NCI-H345 treated with DMSO at 0.1 percent for 48 hours (cell line): ENCODE measurements around the gene ETDA.
"Not testable (repeated sequence)": the region's sequence is repeated elsewhere in the genome, so short reads cannot be mapped to it uniquely, and the experiment has no call there.

Source experiments
- DNase-seq: peaks from one replicate; lab custom pipeline; 2025; ENCODE audit not compliant: unreplicated experiment; lab: John Stamatoyannopoulos, UW

The ETDA gene

DNA sequence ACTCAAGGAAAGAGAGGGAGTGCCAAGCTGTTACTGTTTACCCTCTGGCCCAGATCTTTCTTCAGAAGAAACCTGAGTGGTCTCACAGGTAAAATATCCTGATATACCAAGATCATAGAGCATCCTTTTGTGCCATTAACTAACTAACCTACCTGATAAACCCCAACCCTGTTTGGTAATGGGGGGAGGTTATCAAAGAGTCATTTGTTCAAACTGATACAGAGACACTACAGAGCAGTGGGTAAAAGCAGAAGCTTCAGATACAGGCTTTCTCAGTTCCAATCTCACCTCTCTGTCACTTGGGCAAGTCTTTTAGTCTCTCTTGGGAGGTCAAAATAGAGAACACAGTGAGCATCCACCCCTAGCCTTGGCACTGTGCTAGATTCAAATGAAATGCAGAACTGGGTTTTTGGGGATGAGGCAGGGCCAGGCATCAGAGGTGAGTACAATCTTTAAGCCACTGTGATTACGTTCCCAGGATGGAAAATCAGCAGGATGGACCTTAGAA, at the start of gene ETDA:
ETDA (plus strand) TSS at position 51 of the 508 bp plus-strand sequence. CDS start 1,216 bp downstream, outside the sequence.
- DNase-seq, result not testable (repeated sequence)

DNA sequence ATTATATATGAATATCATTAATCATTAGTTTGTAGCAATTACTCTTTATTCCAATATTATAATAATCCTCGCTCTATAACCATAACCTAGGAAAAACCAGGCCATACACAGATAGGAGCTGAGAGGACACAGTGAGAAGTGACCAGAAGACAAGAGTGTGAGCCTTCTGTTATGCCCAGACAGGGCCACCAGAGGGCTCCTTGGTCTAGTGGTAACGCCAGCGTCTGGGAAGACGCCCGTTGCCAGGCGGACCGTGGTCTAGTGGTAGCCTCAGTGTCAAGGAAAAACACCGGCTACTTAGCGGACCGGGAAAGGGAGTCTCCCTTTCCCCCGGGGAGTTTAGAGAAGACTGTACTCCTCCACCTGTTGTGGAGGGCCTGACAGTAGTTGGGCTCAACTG, 45.4 kb upstream of the ETDA start:
- not testable (repeated sequence) for DNase-seq

DNA sequence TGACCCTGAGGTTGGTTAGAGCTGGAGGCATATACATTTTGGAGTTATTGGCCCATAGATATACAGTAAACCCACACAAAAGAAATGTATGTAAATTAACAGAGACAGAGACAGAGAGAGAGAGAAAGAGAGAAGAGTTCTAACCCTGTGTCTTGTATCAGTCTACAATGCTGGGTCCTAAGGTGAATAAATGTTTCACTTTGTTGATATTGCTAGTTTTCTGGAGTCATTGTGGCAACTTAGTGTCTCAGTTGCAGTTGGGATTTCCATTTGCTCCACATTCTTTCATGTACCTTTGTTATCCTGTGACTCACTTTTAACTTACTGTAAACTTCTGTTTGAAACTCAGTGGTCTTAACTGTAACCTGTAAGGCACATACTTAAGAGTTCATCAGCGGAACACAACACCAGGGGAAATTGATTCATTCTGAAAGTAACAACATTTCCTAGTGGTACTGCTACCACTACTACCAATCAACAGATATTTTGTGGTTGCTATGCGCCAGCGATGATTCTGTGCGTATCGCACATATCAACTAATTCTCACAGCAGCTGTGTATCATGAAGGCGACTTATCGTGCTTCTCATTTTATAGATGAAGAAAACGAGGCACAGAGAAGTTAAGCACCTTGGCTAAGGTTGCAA, 38.5 kb upstream of the ETDA start:
- no peak for DNase-seq

DNA sequence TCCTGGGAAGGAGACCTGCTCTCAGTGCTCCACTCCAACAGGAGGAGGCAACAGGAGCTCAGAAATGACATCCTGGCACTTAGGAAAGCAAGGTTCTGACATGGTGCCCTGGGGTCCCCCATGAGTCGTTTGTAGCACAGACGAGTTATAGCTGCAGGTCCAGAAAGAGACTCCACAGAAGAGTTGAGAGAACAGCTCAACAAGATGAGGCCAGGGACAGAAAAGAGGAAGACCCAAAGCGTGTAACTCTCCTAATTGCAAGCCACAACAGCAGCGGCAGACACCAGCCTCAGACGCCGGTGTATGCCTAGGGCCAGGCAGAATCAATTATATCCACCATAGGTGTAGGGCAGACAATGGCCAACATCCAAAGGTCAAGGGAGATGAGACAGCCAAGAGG, 5.9 kb upstream of the ETDA start:
- not testable (repeated sequence) for DNase-seq

DNA sequence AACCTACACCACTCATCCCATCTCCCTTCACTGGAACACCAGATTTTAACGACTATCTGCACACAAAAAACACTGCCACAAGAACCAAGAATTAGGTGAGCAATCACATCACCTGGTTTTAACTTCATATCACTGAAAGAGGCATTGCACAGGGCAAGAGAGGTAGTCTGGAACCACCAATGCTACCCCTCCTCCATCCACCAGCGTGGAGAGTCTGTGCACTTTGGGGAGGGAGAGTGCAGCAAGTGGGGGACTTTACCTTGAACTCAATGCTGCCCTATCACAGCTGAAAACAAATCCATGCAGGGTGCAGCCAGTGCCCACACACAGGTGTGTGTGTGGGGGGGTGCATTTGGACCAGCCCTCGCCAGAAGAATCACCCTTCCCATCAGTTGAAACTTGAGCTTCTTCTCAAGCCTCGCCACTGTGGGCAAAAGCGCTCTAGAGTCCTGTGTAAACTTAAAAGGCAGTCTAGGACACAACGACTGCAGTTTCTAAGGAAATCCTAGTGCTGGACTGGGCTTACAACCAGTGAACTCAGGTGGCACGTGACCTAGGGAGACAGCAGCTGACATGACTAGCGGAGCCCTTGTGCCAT, 4.3 kb downstream of the ETDA start:
- DNase-seq, result not testable (repeated sequence)

DNA sequence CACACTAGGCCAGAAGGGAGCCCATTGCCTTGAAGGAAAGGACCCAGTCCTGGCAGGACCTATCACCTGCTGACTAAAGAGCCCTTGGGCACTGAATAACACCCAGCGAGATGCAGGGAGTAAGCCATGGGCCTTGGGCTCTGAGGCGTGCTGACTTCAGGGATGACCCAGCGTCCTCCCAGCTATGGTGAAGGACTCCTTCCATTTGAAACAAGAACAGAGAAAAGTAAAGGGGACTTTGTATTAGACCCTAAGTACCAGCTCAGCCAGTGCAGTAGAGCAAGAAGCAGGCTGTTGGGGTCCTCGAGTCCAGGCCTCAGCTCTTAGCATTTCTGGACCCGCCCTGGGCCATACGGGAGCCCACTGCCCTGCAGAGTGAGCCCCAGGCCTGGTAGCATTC, 5.1 kb downstream of the ETDA start:
- DNase-seq, result no peak

DNA sequence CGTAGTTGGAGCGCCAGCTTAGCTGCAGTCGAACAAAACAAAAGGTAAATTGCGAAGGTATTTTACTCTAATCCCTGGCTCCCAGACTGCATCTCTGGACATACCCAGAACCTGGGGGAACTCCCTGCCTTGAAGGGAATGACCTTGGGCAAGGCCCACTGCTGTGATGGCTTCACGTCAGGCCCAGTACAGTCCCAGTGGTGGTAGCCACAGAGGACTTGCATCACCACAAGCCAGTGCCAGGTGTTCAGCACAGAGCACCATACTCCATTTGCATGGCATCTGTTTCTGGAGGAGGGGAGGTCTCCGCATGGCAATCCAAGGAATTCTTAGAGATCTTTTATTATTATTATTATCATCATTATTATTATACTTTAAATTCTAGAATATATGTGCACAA, 5.6 kb downstream of the ETDA start:
- DNase-seq, result no peak

DNA sequence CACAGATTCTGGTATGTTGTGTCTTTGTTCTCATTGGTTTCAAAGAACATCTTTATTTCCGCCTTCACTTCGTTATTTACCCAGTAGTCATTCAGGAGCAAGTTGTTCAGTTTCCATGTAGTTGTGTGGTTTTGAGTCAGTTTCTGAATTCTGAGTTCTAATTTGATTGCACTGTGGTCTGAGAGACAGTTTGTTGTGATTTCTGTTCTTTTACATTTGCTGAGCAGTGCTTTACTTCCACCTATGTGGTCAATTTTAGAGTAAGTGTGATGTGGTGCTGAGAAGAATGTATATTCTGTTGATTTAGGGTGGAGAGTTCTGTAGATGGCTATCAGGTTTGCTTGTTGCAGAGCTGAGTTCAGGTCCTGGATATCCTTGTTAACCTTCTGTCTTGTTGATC, 9.1 kb downstream of the ETDA start:
- DNase-seq, result not testable (repeated sequence)

DNA sequence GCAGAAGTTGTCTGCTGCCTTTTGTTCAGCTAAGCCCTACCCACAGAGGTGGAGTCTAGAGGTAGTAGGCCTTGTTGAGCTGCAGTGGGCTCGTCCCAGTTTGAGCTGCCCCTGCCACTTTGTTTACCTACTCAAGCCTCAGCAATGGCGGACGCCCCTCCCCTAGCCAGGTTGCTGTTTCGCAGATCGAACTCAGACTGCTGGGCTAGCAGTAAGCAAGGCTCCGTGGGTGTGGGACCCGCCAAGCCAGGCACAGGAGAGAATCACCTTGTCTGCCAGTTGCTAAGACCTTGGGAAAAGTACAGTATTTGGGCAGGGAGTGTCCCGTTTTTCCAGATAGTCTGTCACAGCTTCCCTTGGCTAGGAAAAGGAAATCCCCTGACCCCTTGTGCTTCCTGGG, 11.5 kb downstream of the ETDA start:
- not testable (repeated sequence) for DNase-seq

DNA sequence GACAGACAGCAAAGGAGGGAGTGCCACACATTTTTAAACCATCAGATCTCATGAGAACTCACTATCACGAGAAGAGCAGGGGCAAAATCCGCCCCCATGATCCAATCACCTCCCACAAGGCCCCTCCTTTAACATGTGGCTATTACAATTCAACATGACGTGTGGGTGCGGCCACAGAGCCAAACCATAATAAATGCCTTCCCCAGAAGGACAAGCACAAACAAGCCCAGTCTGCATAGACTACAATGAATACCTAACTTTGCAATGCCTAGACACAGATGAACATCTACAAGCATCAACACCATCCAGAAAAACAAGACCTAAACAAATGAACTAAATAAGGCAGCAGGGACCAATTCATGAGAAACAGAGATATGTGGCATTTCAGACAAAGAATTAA, 12.3 kb downstream of the ETDA start:
- no peak for DNase-seq

DNA sequence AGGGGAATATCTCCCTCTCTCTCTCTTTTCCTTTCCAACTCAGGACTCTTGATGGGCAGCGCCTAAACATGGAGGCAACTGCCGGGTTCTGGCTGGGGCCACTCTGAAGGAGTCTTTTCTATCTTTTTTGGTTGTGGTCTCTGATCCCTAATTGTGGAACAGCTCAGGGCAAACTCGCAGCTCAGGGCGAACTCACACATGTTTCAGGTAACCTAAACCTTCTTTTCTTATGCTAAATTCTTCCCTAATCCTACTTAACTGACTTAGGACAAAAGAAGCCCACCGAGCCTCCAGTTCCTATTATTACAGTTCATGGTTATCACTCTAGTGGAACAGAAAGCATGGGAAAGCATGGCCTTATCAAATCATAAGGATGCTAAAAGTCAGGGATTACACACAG, 21.3 kb downstream of the ETDA start:
- DNase-seq, result no peak

DNA sequence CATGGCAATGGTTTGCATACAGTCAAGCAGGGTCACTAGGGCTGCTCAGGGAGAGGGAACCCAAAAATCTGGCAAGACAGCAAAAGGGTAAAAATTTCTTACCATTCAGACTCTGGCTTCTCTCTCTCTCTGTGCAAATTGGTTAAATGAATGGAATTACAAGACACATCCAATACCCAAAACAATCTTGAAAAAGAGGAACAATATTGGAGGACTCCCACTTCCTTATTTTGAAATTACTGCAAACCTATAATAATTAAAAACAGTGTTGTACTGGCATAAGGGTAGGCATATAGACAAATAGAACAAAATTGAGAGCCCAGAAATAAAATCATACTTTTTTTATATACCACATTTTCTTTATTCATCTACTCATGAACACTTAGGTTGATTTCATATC, 24.1 kb downstream of the ETDA start:
- DNase-seq, result no peak

DNA sequence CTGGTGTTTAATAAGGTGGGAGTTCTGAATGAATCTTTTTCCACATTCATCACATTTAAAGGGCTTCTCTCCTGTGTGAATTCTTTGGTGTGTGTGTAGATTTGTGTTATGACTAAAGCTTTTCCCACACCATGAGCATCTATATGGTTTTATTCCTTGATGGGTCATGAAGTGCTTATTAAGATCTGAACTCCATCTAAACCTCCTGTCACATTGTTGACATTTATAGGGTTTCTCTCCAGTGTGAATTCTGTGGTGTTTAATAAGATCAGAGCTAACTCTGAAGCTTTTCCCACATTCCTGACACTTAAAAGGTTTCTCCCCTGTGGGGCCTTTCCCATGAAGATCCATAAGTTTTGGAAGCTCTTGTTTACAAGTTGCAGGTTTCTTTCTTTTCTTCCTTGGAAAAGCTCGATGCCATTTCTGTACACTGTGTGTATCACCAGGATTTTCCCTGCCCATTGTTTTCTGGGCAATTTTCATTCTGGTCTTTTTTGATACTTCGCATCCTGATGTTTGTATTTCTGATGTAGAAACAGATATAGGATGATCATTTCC, 35.5 kb downstream of the ETDA start:
- no peak for DNase-seq

DNA sequence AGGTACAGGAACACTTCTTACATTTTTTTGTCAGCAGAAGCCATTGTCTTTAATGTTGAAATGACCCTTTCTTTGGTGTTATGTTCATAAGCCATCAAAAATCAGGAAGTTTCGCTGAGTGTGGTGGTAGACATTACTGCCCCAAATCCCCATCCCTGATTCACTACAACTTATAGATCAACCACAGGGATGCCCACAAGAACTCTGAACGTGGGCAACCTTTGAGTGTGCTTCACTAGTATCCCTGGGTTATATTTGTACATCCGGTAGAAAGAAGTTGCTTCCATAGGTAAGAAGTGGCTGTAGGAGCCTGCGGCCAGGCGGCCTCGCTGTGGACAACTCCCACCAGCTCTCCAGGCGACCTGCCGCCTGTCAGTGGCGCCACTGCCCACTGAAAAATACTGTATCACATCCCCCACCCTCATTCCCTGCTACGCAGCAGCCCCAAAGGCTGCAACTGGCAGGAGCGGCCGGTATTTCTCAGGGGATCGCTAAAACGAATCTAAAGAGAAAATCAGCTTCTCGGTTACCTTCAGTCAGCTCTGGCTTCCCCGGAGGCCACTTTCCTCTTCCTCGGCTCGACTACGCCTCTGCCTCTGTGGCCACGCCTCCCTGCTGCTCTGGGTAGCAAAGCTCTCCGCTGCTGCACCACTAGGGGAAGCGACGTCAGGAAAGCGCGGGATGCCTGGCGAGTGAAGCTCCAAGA, 43.5 kb downstream of the ETDA start:
- DNase-seq, result no peak

DNA sequence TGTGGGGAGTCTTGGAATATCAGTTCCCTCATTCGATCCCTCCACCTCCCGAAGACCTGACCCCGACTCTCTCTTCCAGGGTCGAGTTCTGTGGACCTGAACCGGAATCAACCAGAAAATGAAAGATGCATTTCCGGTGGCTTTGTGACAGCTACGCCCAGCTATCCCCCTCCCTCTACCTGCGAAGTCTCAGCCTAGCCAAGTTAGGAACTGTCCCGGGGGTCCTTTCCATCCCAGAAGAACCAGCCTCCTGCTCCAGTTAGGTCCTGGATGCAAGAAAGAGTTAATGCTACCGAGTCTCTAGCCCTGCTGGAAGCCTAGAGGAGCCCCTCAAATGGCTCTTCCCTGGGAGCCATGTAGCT, 44.1 kb downstream of the ETDA start:
- no peak for DNase-seq

DNA sequence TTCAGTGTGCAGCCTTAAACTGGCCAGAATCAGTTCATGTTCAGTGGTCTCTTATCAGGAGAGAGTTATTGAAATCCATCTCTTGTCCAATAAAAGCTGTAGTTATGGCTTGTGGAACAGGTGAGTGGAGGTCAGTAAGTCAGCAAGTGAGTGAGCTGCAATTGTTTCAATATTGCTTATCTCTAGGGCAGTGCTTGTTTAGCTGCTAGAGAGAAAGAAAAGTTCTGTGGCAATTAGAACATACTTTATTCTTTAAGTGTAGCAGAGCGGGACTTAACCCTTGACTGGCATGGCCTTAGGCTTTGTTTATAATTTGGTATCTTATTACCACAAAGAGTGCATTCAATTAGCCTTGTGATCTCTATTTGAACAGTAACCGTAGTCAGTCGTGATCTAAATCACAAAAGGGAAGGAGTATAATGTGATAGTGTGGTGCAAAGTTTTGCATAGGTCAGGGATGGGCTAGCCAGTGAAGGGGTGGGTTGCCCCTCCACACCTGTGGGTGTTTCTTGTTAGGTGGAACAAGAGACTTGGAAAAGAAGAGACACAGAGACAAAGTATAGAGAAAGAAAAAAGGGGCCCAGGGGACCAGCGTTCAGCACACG, 50.5 kb downstream of the ETDA start:
- DNase-seq, result no peak
